AG10803 (cell line): ENCODE data around the gene SPIN1.

Source experiments
- DNase-seq: peaks from one replicate; pipeline ENCODE4 v3.0.0; 2010; ENCODE audit warnings: low read depth
- H3K4me3 ChIP-seq: 2 replicates; pipeline ENCODE4 v1.5.1; 2011; ENCODE audit warnings: mild to moderate bottlenecking, low read length, control low read depth
- CTCF ChIP-seq: conservative IDR thresholded peaks from 2 replicates; pipeline ENCODE4 v1.5.1; 2011; ENCODE audit warnings: mild to moderate bottlenecking, low read length, control low read depth, inconsistent platforms

Gene SPIN1

GRCh38 chr9:88524911-88525310 lies 136.7 kb downstream of the SPIN1 start:
- no peak overlapping the region for H3K4me3 ChIP-seq
- TF ChIP-seq CTCF: no peak
- no peak for DNase-seq

- DNase-seq: no peak
- H3K4me3 ChIP-seq: no peak overlapping the region
- TF ChIP-seq CTCF: no peak
These were observed 139.4 kb downstream of the SPIN1 start for GRCh38 chr9:88527618-88528017.
